NCI-H1105 (cell line): Measurements from ENCODE around the gene NPEPL1.

Experiments used
- DNase-seq: peaks from one replicate; lab custom pipeline; 2025; lab: John Stamatoyannopoulos, UW

Gene NPEPL1

DNA sequence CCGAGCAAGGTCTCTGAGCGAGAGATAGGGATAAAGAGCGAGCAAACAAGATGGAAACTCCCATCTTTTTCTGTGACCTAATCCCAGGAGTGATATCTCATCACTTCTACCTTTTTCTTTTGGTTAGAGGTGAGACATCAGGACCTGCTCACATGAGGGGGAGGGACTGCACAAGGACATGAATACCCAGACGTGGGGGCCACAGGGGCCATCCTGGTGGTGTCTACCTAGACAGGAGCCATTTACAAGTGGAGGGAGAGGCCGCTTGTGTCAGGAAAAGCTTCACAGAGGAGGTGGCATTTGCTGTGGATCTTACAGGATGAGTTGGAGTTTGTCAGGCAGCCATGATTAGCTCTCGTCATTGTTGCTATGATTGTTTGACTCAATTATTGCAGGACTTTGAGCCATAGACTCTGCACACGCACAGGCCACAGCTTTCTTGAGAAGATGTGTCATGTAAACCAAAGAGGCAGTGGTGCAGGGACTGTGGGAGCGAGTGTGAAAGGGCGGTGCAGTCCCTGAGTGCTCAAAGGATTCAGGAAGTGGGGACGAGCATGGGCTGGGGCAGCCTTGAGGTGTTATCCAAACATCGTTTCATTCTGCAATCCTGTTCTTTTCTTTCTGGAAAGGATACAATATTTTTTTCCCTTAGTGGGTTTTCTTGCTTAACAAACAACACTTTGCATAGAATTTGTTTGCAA is 7.7 kb downstream of the NPEPL1 start:
- DNase-seq, result no peak

- no peak for DNase-seq
These were observed 8.2 kb downstream of the NPEPL1 start for GRCh38 chr20:58700823-58701222.

- no peak for DNase-seq
These were observed 9.0 kb downstream of the NPEPL1 start for GRCh38 chr20:58701431-58702160.

GRCh38 chr20:58702161-58702510 is 9.5 kb downstream of the NPEPL1 start:
- DNase-seq, result no peak

- DNase-seq, result no peak
These were observed 10.5 kb downstream of the NPEPL1 start for GRCh38 chr20:58702859-58703648.

GRCh38 chr20:58703765-58704371 is 11.3 kb downstream of the NPEPL1 start:
- DNase-seq, result no peak

GRCh38 chr20:58705208-58705926 is 12.8 kb downstream of the NPEPL1 start:
- DNase-seq, result no peak

DNA sequence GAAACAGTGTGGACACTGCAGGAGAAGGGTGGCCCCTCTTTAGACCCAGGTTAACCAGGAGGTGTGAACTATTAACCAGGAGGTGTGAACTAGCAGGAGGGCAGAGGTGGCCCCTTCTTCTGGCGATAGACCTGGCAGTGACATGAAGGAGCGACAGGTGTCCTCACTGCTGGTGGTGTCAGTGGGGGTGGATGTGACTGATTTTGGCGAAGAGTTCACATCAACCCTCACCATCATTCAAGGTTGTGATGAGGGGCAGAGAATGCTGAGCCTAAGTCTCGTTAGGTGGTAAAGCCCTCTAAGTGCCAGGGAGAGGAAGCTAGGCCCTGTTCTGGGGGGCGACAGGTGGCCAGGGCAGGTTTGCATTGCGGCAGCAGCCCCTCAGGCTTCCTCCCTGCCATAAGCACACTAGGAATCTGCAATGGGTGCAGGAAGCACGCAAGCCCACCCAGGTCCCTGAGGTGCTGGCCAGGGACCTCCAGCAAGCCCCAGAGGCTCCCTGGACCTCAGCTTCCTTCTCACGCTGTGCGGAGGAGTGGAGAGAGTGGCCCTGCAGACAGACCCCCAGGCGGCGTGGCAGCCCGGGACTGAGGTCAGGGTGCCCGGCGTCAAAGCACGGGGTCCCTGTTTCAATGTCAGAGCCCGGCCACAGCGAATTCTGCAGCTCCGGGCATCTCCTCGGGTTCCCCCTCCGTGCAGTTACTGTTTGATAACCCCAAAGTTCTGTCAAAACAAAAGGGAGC is 13.7 kb downstream of the NPEPL1 start:
- DNase-seq, result no peak

GRCh38 chr20:58706975-58707681 is 14.5 kb downstream of the NPEPL1 start:
- no peak for DNase-seq

- no peak for DNase-seq
These were observed 15.2 kb downstream of the NPEPL1 start for GRCh38 chr20:58707770-58708169.

DNA sequence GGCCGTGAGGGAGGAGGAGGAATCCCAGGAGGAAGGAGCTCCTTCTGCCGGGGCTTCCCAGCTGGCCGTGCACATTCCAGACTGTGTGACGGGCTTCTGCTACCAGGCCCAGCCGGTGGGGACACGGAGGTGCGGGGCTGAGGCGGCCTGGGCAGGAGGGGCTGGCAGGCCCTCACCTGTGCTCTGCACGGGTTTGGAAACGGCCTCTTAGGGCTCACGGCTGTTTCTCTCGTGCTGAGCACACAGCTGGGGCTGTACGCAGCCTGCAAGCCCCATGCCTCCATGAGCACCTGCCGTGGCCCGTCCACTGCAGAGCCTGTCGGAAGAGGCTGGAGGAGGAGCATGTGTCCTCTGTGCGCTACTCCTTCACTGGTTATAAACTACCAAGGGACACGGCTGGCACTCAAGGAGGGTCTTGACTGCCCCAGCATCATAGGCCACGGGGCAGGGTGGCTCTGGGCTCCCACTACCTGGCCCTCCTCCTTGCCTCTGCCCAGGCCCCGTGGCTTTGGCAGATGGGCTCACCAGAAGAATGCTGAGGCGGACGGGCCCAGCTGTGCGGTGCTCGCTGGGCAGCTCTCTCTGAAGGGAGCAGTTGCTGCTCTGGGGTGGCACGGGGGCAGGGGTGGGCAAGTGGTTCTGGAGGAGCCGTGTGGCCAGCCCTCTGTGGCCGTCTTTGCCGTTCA is 15.8 kb downstream of the NPEPL1 start:
- DNase-seq, result no peak

- no peak for DNase-seq
These were observed 16.6 kb downstream of the NPEPL1 start for GRCh38 chr20:58709013-58709702.

GRCh38 chr20:58709703-58710039 is 17.1 kb downstream of the NPEPL1 start:
- DNase-seq, result no peak

DNA sequence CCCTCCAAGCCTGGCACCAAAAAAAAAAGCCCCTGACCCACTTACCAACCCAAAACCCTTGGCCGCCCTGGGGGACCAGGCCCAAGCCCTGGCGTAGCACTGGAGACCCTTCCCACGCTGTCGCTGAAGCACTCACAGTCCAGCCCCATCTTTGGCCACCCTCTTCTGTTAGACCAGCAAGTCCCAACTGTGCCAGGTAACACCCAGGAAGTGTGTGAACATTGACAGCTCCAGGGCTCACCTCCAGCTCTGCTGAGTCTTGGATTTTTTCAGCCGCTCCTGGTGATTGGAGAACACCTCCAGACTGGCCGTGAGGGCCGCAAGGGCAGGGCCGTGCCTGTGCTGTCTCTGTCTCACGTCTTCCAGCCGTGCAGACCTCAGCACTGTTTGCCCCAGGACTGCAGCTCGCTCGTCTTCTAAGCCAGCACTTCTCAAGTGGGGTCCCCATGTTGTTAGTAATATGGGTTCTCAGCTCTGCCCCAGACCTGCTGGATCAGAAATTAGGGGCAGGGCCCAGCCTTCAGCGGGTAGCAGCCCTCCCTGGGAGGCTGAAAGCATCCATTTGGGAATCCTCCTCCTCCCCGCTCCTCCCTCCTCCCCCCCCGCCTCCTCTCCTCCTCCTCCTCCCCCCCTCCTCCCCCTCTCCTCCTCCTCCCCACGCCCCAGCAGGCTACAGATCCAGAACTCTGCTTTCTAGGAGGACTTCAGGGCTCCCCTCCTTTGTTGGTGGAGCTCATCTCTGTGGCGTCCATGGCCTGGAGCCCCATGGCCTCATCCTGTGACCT is 18.1 kb downstream of the NPEPL1 start:
- DNase-seq, result no peak

GRCh38 chr20:58711266-58712051 is 18.9 kb downstream of the NPEPL1 start:
- DNase-seq, result no peak

- no peak for DNase-seq
These were observed 19.7 kb downstream of the NPEPL1 start for GRCh38 chr20:58712151-58712791.
